KMS-11 (cell line): Measurements from ENCODE around the gene OPRL1.
"Not testable (repeated sequence)": the region's sequence is repeated elsewhere in the genome, so short reads cannot be mapped to it uniquely, and the experiment has no call there.

Experiments used
- H2AFZ ChIP-seq: fragments of 200-600 bp; sonication (generic); 2 replicates; pipeline ENCODE4 v1.6.1; 2016; ENCODE audit warnings: antibody characterized with exemption, mixed run types, low read depth
- H3K27ac ChIP-seq: fragments of 200-600 bp; sonication (generic); 2 replicates; pipeline ENCODE4 v1.6.1; 2016; ENCODE audit warnings: mild to moderate bottlenecking, mixed run types
- H3K27me3 ChIP-seq: fragments of 200-600 bp; sonication (generic); 2 replicates; pipeline ENCODE4 v1.6.1; 2017; ENCODE audit warnings: mild to moderate bottlenecking, low read depth, mixed run types, moderate library complexity; ENCODE audit not compliant: insufficient read depth
- H3K36me3 ChIP-seq: fragments of 200-600 bp; sonication (generic); 2 replicates; pipeline ENCODE4 v1.6.1; 2017; ENCODE audit warnings: mild to moderate bottlenecking, mixed run types; ENCODE audit not compliant: insufficient read depth
- H3K4me1 ChIP-seq: fragments of 200-600 bp; sonication (generic); 2 replicates; pipeline ENCODE4 v1.6.1; 2016; ENCODE audit warnings: mild to moderate bottlenecking, low read depth, mixed run types; ENCODE audit not compliant: poor library complexity, severe bottlenecking
- H3K4me2 ChIP-seq: fragments of 200-600 bp; sonication (generic); 2 replicates; pipeline ENCODE4 v1.7.0; 2016; ENCODE audit warnings: mild to moderate bottlenecking, mixed run types
- H3K4me3 ChIP-seq: fragments of 200-600 bp; sonication (generic); IDR thresholded peaks from 2 replicates; pipeline ENCODE4 v1.6.1; 2017; ENCODE audit warnings: low read depth, low read length, mixed read lengths; ENCODE audit not compliant: insufficient read depth
- H3K79me2 ChIP-seq: fragments of 200-600 bp; sonication (generic); 2 replicates; pipeline ENCODE4 v1.6.1; 2016; ENCODE audit warnings: low read depth, mixed run types; ENCODE audit not compliant: insufficient read depth
- H3K9ac ChIP-seq: fragments of 200-600 bp; sonication (generic); 2 replicates; pipeline ENCODE4 v1.6.1; 2016; ENCODE audit warnings: mild to moderate bottlenecking, mixed run types
- H4K20me1 ChIP-seq: fragments of 200-600 bp; sonication (generic); 2 replicates; pipeline ENCODE4 v1.6.1; 2016; ENCODE audit warnings: mild to moderate bottlenecking, mixed run types; ENCODE audit not compliant: insufficient read depth
- CTCF ChIP-seq: fragments of 200-600 bp; sonication (generic); conservative IDR thresholded peaks from 2 replicates; pipeline ENCODE4 v1.6.1; 2017; ENCODE audit warnings: low read depth, mild to moderate bottlenecking, antibody characterized with exemption, low read length, moderate library complexity, mixed read lengths

The OPRL1 gene

GRCh38 chr20:64116016-64116415, 36.1 kb downstream of the OPRL1 start:
- peaks cover 8% of the 10 kb centered on the region for H3K4me1 ChIP-seq
- H4K20me1 ChIP-seq, result no peaks in the 10 kb centered on the region
- no peak for TF ChIP-seq CTCF
- H3K27me3 ChIP-seq, result peaks cover 69% of the 10 kb centered on the region
- no peak overlapping the region for H2AFZ ChIP-seq
- H3K4me2 ChIP-seq, result no peak overlapping the region
- no peaks in the 10 kb centered on the region for H3K79me2 ChIP-seq
- H3K4me3 ChIP-seq, result no peak overlapping the region
- no peak overlapping the region for H3K27ac ChIP-seq
- no peaks in the 10 kb centered on the region for H3K36me3 ChIP-seq
- H3K9ac ChIP-seq, result no peak overlapping the region

GRCh38 chr20:64116541-64117431, 36.9 kb downstream of the OPRL1 start:
- H3K4me1 ChIP-seq, result peaks cover 8% of the 10 kb centered on the region
- H3K4me2 ChIP-seq, result no peak overlapping the region
- H3K27ac ChIP-seq, result no peak overlapping the region
- H4K20me1 ChIP-seq, result no peaks in the 10 kb centered on the region
- H2AFZ ChIP-seq, result no peak overlapping the region
- no peak for TF ChIP-seq CTCF
- H3K36me3 ChIP-seq, result no peaks in the 10 kb centered on the region
- H3K4me3 ChIP-seq, result no peak overlapping the region
- H3K9ac ChIP-seq, result no peak overlapping the region
- H3K79me2 ChIP-seq, result no peaks in the 10 kb centered on the region
- H3K27me3 ChIP-seq, result peaks cover 71% of the 10 kb centered on the region

- not testable (repeated sequence) for H3K27ac ChIP-seq, H3K79me2 ChIP-seq, H4K20me1 ChIP-seq, H2AFZ ChIP-seq, H3K9ac ChIP-seq, H3K4me2 ChIP-seq, H3K4me1 ChIP-seq, H3K36me3 ChIP-seq, H3K4me3 ChIP-seq
- peaks cover 71% of the 10 kb centered on the region for H3K27me3 ChIP-seq
Observed at GRCh38 chr20:64117432-64117777, 37.5 kb downstream of the OPRL1 start.

- Histone ChIP-seq H3K27me3 (peaks cover 70% of the 10 kb centered on the region), H3K79me2 (no peaks in the 10 kb centered on the region), H2AFZ (no peak overlapping the region), H4K20me1 (no peaks in the 10 kb centered on the region), H3K9ac (no peak overlapping the region), H3K4me1 (peaks cover 8% of the 10 kb centered on the region), H3K4me2 (no peak overlapping the region), H3K4me3 (no peak overlapping the region), H3K36me3 (no peaks in the 10 kb centered on the region), H3K27ac (no peak overlapping the region)
- no peak for TF ChIP-seq CTCF
Observed at GRCh38 chr20:64119301-64119680, 39.4 kb downstream of the OPRL1 start.

- Histone ChIP-seq H3K4me2 (no peak overlapping the region), H3K27ac (no peak overlapping the region)
- no peak for TF ChIP-seq CTCF
Observed at GRCh38 chr20:64119681-64120341, 39.9 kb downstream of the OPRL1 start.

More at GRCh38 chr20:64119681-64120341, 39.9 kb downstream of the OPRL1 start:
- Histone ChIP-seq H3K79me2 (no peaks in the 10 kb centered on the region), H3K4me1 (peaks cover 8% of the 10 kb centered on the region), H3K36me3 (no peaks in the 10 kb centered on the region), H2AFZ (no peak overlapping the region), H4K20me1 (no peaks in the 10 kb centered on the region), H3K27me3 (peaks cover 69% of the 10 kb centered on the region), H3K4me3 (no peak overlapping the region), H3K9ac (no peak overlapping the region)
